Islet precursor cell (in vitro differentiated cells): ENCODE measurements around the gene LRRC8E.
"Not testable (repeated sequence)": the region's sequence is repeated elsewhere in the genome, so short reads cannot be mapped to it uniquely, and the experiment has no call there.

Experiments
- DNase-seq: peaks from one replicate; pipeline ENCODE4 v3.0.0-alpha.2; 2018

Gene LRRC8E

DNA sequence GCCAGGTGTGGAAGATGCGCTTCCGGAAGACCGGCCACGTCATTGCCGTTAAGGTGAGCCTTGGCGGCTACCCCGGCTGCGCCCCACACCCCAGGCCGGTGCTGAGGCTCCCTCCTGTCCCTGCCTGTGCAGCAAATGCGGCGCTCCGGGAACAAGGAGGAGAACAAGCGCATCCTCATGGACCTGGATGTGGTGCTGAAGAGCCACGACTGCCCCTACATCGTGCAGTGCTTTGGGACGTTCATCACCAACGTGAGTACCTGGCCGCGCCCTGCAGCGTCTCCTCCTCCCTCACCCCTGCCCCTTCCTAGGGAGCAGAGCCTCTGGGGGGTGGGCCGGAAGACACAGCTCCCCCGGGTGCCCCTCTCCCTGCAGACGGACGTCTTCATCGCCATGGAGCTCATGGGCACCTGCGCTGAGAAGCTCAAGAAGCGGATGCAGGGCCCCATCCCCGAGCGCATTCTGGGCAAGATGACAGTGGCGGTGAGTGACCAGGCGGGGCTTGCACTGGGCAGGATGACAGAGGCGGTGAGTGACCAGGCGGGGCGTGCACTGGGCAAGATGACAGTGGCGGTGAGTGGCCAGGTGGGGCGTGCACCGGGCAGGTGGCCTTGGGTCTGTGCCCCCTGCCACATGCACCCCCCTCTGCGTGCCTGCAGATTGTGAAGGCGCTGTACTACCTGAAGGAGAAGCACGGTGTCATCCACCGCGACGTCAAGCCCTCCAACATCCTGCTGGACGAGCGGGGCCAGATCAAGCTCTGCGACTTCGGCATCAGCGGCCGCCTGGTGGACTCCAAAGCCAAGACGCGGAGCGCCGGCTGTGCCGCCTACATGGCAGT lies 22.2 kb downstream of the LRRC8E start:
- no peak for DNase-seq

DNA sequence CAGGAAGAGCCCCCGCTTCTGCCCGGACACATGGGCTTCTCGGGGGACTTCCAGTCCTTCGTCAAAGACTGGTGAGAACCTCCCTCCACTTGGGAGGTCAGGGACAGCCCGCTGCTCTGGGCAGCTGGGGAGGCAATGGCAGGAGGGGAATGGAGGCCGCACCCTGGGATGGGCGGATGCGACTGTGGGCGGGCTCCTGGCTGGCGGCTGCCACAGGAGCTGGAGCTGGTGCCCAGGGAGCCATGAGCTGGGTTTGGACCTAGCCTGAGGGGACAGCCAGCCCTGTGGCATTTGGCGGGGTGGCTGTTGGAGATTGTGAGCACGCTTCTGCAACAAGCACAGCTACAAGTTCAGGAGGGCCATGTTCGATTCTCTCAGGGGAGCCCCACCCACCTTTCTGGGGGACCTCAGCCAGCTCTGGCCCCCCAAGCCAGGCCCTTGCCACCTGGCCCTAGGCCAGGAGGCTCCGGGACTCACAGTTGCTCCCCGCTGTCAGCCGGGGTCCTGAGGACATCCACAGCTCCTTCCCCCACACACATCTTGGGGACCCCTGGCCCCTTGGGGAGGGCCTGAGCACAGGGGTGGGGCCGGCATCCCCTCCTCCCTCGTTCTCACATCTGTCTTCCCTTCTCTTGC lies 23.3 kb downstream of the LRRC8E start:
- no peak for DNase-seq

DNA sequence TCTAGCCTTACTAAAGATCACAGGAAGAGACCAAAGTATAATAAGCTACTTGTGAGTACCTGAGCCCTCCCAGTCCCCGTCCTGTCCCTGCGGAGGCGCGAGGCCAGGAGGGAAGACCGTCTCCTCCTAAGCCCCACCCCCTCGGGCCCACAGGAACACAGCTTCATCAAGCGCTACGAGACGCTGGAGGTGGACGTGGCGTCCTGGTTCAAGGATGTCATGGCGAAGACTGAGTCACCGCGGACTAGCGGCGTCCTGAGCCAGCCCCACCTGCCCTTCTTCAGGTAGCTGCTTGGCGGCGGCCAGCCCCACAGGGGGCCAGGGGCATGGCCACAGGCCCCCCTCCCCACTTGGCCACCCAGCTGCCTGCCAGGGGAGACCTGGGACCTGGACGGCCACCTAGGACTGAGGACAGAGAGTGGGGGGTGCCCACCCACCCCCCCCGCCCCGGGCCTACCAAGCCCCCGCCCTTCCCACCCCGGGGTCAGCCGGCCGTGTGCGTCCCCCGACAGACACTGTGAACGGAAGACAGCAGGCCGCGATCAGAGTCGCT lies 23.9 kb downstream of the LRRC8E start:
- DNase-seq: no peak

DNA sequence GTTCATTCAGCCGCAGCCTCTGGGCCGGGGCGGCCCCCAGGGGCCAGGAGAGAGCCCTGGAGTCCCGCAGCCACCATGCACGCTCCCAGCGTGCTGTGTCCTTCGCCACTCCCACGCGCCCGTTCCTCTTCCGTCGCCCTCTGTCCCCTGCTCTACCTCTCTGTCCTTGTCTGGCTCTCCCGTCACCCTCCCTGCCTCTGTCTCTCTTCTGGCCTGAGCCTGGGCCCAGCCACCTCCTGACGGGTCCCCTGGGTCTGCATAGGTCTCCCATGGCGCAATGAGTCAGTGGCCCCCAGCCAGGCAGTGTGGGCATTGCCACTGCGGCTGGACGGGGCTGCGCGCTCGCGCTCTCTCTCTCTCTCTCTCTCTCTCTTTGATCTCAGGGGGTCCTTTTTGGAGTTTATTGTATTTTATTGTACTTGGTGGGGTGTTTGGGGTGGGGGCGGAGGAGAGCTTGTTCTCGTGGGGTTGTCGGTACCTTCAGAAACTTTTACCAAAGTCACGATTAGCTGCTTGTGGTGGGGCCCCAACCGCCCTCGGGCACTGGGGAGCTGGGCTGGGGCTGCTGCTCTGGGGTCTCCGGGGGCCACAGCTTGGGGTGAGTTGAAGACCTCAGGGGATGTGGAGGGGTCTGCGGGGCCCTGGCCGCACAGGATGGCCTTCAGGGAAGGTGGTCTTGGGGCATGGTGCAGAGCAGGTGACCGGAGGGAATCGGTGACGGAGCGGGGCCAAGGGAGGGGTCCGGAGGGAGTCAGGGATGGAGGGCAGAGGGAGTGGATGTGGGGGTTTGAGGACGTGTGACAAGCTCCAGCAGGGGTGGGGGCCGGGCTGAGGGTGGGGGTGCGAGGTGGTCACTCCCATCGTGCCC lies 24.6 kb downstream of the LRRC8E start:
- no peak for DNase-seq

DNA sequence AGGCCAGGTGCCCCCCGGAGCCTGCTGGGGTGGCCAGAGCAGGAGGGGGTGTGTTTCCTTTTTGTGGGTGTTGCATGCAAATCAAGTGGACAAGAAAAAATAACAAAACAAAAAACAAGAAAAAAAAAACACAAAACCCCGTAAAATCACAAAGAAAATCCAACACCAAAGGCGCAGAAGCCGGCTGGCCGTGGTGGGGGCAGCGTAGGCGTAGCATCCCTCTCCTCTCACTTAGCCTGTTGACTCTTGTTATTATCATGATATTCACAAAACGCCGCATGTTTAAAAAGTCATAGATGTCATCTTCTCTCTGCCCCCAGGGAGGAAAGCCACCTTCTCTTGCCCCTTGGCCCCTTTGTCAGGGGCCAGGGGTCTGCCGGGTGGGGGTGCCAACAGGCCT lies 25.3 kb downstream of the LRRC8E start:
- no peak for DNase-seq

DNA sequence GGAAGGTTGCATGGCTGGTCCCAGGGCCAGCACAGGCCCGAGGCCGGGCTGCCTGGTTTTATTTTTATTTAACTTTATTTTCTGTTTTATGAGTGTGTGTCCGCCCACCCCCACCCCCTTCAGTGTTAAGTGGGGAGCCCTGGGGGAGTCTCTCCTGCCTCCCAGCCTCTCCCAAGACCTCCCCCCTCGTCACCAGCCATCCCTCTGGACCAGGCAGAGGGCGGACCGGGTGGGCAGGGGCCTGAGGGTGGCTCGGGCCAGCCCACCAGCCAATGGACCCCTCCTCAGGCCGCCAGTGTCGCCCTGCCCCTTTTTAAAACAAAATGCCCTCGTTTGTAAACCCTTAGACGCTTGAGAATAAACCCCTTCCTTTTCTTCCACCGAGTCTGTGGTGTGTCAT lies 25.8 kb downstream of the LRRC8E start:
- DNase-seq: no peak

DNA sequence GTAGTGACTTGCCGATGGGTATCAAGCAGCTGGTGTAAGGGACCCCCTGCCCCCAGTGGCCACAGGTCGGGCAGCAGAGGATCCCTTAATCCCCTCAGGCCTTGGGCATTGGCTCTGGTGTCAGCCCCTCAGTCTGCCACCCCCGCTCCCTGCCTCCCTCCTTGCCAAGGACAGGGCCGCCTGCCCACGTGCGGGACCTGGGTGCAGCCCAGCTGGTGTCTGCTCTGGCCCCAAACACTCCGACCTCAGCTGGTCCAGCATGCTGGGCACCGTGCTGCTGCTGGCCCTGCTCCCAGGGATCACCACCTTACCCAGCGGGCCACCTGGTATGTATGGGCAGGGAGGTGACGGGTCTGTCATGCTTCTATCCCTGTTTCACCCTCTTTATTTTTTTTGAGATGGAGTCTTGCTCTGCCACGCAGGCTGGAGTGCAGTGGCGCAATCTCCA lies 26.3 kb downstream of the LRRC8E start, which contains the start of gene TGFBR3L:
TSS of gene TGFBR3L (plus strand) at position 233 of the 448 bp plus-strand sequence.
- DNase-seq: no peak

DNA sequence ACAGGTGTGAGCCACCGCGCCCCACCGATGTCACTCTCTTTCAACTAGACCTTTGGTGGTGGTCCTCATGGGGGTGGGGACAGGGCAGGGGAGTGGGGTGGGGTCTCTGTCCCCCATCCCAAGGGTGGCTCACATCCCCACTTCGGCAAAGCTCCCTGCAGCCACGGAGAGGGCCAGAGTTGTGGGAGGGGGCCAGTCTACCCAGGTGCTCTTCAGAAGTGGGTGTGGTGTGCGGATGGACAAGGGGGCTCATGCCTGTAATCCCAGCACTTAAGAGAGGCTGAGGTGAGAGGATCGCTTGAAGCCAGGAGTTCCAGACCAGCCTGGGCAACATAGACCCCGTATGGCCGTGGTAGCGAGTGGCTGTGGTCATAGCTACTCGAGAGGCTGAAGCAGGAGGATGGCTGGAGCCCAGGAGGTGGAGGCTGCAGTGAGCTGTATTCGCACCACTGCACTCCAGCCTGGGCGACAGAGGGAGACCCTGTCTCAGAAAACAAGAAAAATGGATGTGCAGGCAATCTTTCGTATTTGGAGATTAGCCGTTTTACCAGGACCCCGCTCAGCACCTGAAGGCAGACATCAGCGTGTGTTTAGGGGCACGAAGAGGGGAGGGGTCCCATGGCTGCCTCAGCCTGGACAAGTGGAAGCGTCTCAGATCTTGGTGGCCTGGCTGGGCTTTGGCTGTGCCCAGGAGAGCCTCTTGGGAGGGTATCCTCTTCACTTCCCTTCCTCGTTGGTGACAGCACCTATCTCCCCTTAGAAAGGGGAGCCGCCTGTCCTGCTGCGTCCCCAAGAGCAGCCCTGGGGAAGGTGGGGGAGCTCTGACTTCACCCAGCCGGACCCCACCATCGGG lies 27.2 kb downstream of the LRRC8E start:
- DNase-seq: no peak

DNA sequence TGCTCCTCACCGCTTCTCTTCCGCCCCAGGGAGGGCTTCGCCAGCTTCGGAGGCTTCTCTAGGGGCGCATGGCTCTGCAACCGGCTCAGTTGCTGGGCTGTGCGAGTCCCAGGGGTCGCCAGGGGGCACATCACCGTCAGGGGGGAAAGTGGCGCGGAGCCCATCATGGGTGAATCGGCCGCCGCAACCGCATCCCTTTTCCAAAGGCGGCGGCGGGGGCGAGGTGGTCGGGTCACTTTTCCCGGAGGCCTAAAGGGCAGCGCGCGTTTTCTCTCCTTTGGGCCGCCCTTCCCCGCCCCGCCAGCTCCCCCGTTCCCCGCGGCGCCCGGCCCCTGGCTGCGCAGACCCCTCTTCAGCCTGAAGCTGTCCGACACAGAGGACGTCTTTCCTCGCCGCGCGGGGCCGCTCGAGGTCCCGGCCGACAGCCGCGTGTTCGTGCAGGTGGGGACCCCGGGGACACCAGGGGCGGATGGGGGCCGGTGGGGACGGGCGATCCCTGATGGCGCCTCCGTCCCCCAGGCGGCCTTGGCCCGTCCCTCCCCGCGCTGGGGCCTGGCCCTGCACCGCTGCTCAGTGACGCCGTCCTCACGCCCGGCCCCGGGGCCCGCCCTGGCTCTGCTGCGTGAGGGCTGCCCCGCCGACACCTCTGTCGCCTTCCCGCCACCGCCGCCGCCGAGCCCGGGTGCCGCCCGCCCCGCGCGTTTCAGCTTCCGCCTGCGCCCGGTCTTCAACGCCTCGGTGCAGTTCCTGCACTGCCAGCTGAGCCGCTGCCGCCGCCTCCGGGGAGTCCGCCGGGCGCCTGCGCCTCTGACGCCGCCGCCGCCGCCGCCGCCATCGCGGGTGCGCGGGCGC lies 28.0 kb downstream of the LRRC8E start:
- peak; percentile 74 for DNase-seq

DNA sequence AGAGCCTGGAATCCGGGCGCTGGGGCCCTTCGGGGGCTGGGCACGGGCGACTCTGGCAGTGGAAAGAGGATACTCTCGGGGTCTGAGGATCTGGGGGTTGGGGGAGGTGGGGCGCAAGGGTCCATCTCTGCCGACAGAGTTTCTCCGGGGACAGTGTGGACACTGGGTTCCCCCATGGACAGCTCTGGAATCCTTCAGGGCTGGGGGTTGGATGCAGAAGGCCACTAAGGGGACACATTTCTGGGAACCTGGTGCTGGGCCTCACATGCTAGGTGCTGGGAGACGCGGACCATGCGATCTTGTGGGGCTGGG lies 28.6 kb downstream of the LRRC8E start:
- DNase-seq: no peak

DNA sequence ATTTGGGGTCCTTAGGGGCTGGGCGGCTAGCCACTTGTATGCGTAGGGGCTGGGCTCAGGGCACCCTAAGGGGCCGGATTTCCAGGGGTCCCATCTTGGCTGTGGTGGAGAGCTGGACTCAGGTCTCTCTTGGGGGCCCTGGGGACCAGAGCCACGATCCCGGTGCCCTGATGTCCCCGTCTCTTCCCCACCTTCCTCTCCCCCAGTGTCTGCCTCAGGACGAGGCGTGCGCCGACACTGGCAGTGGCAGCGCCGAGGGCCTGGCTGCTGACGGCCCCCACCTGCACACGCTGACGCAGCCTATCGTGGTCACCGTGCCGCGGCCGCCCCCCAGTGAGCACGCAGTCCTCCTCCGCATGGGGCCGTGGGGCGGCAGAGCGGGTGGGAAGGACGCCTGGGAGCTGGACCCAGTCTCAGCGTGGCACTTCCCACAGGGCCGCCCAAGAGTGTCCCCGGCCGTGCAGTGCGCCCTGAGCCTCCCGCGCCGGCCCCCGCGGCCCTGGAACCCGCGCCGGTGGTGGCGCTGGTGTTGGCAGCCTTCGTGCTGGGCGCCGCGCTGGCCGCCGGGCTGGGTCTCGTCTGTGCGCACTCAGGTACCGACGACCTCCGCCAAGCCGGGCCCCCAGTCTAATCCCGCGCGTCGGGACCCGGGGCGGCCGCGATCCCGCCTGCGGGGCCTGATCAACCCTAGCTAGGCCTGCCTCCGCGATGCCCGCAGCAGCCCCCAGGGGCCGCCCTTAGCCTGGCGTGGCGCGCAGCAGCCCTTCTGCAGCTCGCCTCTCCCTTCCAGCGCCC lies 29.2 kb downstream of the LRRC8E start:
- peak; percentile 88 for DNase-seq

DNA sequence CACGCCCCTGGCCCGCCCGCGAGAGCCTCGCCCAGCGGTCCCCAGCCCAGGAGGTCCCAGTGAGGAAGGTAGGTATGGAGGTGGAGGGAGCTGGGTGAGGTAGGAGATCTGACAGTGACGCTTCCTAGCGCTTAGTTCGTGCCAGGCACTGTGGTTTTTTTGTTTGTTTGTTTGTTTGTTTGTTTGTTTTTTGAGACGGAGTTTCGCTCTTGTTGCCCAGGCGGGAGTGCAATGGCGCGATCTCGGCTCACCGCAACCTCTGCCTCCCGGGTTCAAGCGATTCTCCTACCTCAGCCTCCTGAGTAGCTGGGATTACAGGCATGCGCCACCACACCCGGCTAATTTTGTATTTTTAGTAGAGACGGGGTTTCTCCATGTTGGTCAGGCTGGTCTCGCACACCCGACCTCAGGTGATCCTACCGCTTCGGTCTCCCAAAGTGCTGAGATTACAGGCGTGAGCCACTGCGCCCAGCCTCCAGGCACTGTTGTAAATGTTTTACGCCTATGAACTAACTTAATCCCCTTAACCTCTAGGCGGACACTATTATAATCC lies 29.8 kb downstream of the LRRC8E start:
- not testable (repeated sequence) for DNase-seq

DNA sequence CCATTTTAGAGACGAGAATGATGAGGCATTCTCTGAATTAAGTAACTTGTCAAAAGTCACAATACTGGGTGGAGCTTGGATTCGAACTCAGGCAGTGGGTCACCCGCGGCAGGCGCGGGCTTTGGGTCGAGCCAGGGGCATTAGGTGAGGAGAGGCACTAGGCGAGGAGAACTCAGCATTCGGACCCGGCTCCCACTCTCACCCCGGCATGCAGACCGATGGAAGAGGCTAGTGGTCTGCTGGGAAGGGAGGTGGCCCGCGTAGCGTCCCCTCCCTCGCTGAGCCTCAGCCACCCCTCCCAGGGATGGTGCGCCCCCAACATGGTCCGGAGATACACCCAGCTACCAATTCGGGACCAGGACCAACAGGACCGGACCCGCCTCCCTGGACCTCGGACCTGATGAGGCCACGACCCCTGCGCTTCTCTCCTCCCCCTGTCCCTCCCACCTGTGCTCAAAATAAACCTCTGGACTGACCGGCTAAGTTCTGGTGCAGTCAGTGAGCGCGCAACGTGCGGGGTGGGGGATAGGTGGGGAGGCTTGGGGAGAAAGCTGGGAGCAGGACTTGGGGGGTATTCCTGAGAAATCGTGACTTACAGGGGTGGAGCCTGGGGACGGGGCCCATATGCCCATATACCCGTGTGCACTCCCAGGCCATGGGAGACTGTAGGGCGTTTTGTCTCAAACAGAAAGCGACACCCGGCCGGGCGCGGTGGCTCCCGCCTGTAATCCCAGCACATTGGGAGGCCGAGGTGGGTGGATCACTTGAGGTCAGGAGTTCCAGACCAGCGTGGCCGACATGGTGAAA lies 30.5 kb downstream of the LRRC8E start:
- no peak for DNase-seq

DNA sequence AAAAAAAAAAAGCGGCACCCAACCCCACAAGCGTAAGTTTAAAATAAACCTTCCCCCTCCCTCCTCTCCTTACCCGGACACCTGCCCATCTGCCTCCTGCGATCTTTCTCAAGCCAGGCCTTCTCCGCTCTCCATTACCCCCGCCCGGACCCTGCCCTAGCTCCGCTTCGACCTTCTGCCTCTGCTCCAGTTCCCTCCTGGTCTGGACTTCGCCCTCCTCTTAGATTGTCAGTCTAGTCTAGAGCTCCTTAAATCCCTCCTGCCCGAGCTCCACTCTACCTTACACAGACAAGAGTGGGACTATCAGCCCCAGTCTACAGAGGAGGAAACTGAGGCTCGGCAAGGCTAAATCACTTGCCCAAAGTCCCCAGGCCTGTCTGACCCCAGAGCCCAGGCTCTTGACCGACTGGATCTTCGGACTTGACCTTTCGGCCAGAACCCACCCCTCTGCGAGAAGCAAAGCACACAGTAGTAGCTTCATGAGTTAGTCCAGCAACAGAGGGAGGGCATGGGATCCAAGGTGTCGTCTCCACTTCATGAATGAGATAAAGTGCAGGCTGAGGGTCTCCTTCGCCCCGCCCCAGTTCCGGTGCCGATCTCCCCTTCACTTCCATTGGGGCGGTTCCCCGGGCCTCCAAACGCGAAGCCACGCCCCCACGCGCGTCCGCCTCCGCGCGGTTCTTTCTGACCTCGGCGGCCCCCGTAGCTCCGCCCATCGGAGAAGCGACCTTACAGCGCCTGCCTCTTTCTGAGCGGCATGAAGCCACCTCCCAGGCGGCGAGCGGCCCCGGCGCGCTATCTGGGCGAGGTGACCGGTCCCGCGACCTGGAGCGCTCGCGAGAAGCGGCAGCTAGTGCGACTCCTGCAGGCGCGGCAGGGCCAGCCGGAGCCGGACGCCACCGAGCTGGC lies 31.6 kb downstream of the LRRC8E start, which contains the start of gene SNAPC2:
TSS of gene SNAPC2 (plus strand) at position 729 of the 909 bp plus-strand sequence. CDS start at position 758, 29 bp downstream.
- DNase-seq: peak; percentile 98

DNA sequence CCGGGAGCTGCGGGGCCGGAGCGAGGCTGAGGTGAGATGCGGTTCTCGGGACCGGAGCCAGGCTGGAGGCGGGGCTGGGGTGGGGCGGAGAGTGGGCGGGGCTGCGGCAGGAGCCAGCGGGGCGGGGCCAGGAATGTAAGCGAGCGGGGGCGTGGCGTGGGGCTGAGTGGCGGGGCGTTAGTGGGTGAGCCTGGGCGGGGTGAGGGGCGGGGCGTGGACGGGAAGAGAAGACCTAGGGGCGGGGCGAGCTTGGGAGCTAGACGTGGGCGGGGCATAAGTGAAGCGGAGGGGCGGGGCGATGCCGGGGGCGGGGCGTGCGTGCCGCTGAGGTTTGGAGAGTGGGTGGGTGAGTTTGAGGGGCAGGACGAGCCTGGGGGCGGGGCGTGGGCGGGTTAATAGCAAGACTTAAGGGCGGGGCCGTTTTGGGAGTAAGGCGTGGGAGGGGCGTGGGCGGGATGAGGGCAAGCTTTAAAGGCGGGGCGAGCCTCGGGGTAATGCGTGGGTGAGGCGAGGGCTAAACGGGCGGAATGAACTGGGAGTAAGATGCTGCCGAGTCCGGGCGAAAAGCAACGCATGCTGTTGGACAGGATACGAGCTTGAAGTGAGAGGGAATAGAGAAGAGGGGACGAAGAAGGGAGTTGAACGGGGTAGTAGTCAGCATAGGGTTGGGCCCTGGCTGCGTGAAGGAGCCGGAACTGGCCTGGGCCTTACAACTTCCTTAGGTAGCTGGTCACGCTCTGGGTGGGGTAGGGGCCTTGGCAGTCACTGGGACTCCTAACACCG lies 32.4 kb downstream of the LRRC8E start:
- peak; percentile 99 for DNase-seq

DNA sequence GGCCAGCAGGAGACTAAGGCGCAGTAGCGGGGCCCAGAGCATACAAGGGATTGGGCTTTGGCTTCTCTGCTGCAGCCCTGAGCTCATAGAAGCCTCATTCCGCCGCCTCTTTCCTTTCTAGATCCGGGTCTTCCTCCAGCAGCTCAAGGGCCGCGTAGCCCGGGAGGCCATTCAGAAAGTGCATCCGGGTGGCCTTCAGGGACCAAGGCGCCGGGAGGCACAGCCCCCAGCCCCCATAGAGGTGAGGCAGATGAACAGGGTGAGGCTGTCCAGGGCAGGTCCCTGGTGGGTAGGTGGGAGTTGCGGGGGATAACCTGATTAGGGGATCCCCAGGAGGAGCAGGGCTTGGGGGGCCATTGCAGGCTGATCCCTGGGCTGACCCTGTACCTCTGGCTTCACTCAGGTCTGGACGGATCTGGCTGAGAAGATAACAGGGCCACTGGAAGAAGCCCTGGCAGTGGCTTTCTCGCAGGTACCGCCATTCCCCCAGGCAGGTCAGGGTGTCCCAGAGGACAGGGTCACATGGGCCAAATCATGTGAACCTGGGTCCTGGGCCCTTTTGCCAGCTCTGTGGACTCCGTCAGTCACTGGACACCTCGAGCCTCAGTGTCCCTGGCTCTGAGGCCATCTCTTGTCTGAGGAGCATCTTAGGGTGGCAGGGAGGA lies 33.1 kb downstream of the LRRC8E start:
- no peak for DNase-seq
